Measurements from ENCODE around the gene MYH2.

The MYH2 gene

DNA sequence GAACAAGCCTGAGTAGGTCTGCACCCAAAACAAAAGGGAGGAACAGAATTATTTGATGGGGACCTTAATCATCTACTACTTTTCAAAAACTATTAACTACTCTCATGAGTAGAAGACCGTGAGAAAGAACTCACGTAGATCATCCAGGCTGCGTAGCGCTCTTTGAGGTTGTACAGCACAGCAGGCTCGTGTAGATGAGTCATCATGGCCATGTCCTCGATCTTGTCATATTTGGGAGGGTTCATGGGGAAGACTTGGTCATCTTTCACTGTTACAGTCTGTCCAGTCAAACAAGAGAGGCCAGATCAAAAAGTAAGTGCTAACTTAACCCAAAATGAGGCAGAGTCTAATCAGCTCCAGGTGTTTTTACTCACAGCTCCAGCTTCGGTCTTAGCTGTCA lies 33.4 kb downstream of the MYH2 start:
- DNase-seq (ENCODE audit: low spot score): no peak

GRCh38 chr17:10513299-10514067 lies 36.0 kb downstream of the MYH2 start:
- DNase-seq (ENCODE audit: low spot score): no peak

GRCh38 chr17:10512856-10513255 lies 36.6 kb downstream of the MYH2 start:
- DNase-seq (ENCODE audit: low spot score): no peak

- no peak for DNase-seq (ENCODE audit: low spot score)
These were observed 49.5 kb downstream of the MYH2 start for GRCh38 chr17:10499950-10500349.

- DNase-seq (ENCODE audit: low spot score): no peak
These were observed 57.5 kb downstream of the MYH2 start for GRCh38 chr17:10492004-10492403.

GRCh38 chr17:10482252-10482651 lies 67.2 kb downstream of the MYH2 start:
- no peak for DNase-seq (ENCODE audit: low spot score)

- DNase-seq (ENCODE audit: low spot score): no peak
These were observed 71.8 kb downstream of the MYH2 start for GRCh38 chr17:10477701-10478100.

DNA sequence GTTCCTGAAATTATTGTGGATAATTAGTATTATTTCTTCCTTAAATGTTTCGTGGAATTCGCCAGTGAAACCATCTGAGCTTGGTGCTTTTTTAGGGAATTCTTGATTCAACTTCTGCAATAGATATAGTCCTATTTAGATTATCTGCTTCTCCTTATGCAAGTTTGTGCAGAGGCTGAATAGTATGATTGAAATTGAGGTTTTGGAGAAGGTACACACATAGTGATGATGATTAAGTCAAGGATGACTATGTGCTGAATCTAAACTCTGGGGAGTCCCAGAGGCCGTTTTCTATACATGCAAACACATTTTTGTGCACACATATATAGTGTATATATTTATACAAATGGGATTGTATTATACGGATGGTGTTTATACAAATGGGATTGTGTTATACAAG lies 74.9 kb downstream of the MYH2 start:
- no peak for DNase-seq (ENCODE audit: low spot score)

DNA sequence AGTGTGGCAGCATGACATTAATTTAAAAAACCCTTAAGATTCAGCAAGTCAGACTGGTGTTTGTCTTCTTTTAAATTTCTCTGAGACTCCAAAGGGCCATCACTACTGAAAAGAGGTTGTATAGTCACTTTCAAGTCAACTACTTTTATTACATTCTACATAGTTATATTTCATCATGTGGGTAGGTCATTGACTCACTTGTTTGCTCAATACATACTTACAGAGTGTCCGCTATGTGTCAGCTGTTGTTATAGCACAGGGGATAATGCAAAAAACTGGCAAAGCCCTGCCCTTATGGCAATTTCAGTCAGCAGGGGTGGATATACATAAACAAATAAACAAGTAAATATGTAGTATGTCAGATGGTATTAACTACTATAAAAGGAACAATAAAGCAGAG lies 77.6 kb downstream of the MYH2 start:
- no peak for DNase-seq (ENCODE audit: low spot score)
